ENCODE results near the gene OSBPL8. TPM values are rescaled to one million over a fixed set of nuclear protein-coding genes. Genes with fewer than 3 reads are reported as not detected.

OSBPL8 gene
- total and polyA plus RNA-seq, 10 of the 15 experiments (the other 5 are each of a cell fraction or from before 2014, with no cell fraction given) = 10.4 to 58.0 (median 32.0) TPM

- Histone ChIP-seq H3K9ac (ENCODE audit: control insufficient read depth, insufficient read depth, low read length) (no peak overlapping the region), H2AFZ (ENCODE audit: control insufficient read depth, low read depth, low read length) (no peak overlapping the region), H3K4me1 (ENCODE audit: control insufficient read depth, insufficient read depth, low read length) (no peaks in the 10 kb centered on the region; the same call in 1 of the 2 replicates), H3K36me3 (ENCODE audit: control insufficient read depth in 2 of 2, insufficient read depth in 2 of 2, low read length in 1 of 2) (no peaks in the 10 kb centered on the region), H3K27ac (ENCODE audit: control insufficient read depth, insufficient read depth) (no peak overlapping the region), H4K20me1 (ENCODE audit: control insufficient read depth, insufficient read depth) (no peaks in the 10 kb centered on the region), H3K4me2 (ENCODE audit: control insufficient read depth, insufficient read depth) (no peak overlapping the region), H3K4me3 (no peak overlapping the region), H3K27me3 (replicated peaks in 1 of 2; ENCODE audit: control insufficient read depth in 2 of 2, insufficient read depth in 2 of 2, low read length in 1 of 2) (no peaks in the 10 kb centered on the region), H3K79me2 (ENCODE audit: control insufficient read depth, insufficient read depth, low read length) (no peaks in the 10 kb centered on the region), H3K9me3 (replicated peaks; ENCODE audit: control insufficient read depth, insufficient read depth, low read length) (peaks cover 3% of the 10 kb centered on the region; the same call in 2 of the 3 replicates)
- intact Hi-C loops (cut with micrococcal nuclease; ENCODE audit: unreplicated experiment) = no loop called here
- WGBS (ENCODE audit: insufficient coverage, insufficient replicate concordance, low lambda C conversion rate, missing lambda C conversion rate) = 100% methylated on average over 2 of the region's 2 CpGs
- CTCF ChIA-PET = interaction anchor here (1.0 to 1.1 kb wide), 2 partner anchors 11 kb away, joined by 3 read pairs; no protein-coding TSS in a partner anchor
- BruUV-seq (replicated peaks) = no TSS peak
- FAIRE-seq (no peak), ATAC-seq (no peak), DNase-seq (ENCODE audit: low read depth, low spot score) (no peak)
- in situ Hi-C loops (cut with MboI) = no loop called here
- SMC1A ChIA-PET (ENCODE audit: uncharacterized antibody, unreplicated experiment) = interaction anchor here (1.9 kb wide), 1 partner anchor 12 kb away, joined by 4 read pairs; no protein-coding TSS in a partner anchor
- RAD21 ChIA-PET (ENCODE audit: unreplicated experiment) = no interaction called here
- POLR2A ChIA-PET = no interaction called here
- TF ChIP-seq SMAD5 (IDR thresholded peaks at IDR 0.05; ENCODE audit: low read depth) (no peak), WRNIP1 (IDR thresholded peaks at IDR 0.05; ENCODE audit: borderline replicate concordance, low read depth, low read length) (no peak), EGR1 (IDR thresholded peaks at IDR 0.05; ENCODE audit: borderline replicate concordance in 1 of 2, low read depth in 2 of 2, low read length in 2 of 2) (no peak), BMI1 (IDR thresholded peaks at IDR 0.05; ENCODE audit: borderline replicate concordance) (no peak), POLR2A (IDR thresholded peaks at IDR 0.05; ENCODE audit: low read depth, low read length) (no peak), JUNB (IDR thresholded peaks at IDR 0.05) (no peak), USF2 (IDR thresholded peaks at IDR 0.05; ENCODE audit: borderline replicate concordance, low read depth, low read length) (no peak), PML (IDR thresholded peaks at IDR 0.05; ENCODE audit: low read length) (no peak), SIN3A (IDR thresholded peaks at IDR 0.05; ENCODE audit: low read depth, low read length) (no peak), TARDBP (IDR thresholded peaks at IDR 0.05; ENCODE audit: borderline replicate concordance) (no peak), CHD4 (IDR thresholded peaks at IDR 0.05) (no peak), ZBTB11 (CRISPR knock-in tag; IDR thresholded peaks at IDR 0.05) (no peak), IKZF1 (conservative IDR thresholded peaks at IDR 0.05) (no peak), CEBPZ (IDR thresholded peaks at IDR 0.05; ENCODE audit: low read depth, low read length) (no peak), E4F1 (IDR thresholded peaks at IDR 0.05; ENCODE audit: borderline replicate concordance, partially characterized antibody) (no peak)
Measured at GRCh38 chr12:76421046-76421445, 138.5 kb downstream of the OSBPL8 start.

Data from GM12878 (cell line).